NCI-H2227 (cell line): ENCODE measurements around the gene RPL38.

Experiments
- DNase-seq: peaks from one replicate; lab custom pipeline; 2025; ENCODE audit not compliant: unreplicated experiment; lab: John Stamatoyannopoulos, UW

The RPL38 gene

GRCh38 chr17:74206332-74206818 lies 2.9 kb downstream of the RPL38 start:
- no peak for DNase-seq

GRCh38 chr17:74210191-74211140 lies 7.0 kb downstream of the RPL38 start:
- DNase-seq, result peak; percentile 62

- DNase-seq, result no peak
Measured at GRCh38 chr17:74211141-74211911, 7.8 kb downstream of the RPL38 start.

- no peak for DNase-seq
Measured at GRCh38 chr17:74211912-74212208, 8.4 kb downstream of the RPL38 start.

GRCh38 chr17:74212209-74212912 lies 8.9 kb downstream of the RPL38 start:
- no peak for DNase-seq

GRCh38 chr17:74212913-74213791 lies 9.7 kb downstream of the RPL38 start, which contains the start of gene TTYH2:
TSS of gene TTYH2 (plus strand) at chr17:74213571. CDS start at chr17:74213588, 17 bp downstream.
- DNase-seq, result peak; percentile 85

- DNase-seq, result no peak
Measured at GRCh38 chr17:74213861-74214391, 10.4 kb downstream of the RPL38 start.

GRCh38 chr17:74214484-74215341 lies 11.2 kb downstream of the RPL38 start:
- DNase-seq, result no peak

- no peak for DNase-seq
Measured at GRCh38 chr17:74215342-74215727, 11.9 kb downstream of the RPL38 start.

GRCh38 chr17:74216505-74216904 lies 13.0 kb downstream of the RPL38 start:
- no peak for DNase-seq

- no peak for DNase-seq
Measured at GRCh38 chr17:74217037-74217730, 13.7 kb downstream of the RPL38 start.

GRCh38 chr17:74217888-74218287 lies 14.4 kb downstream of the RPL38 start:
- no peak for DNase-seq

GRCh38 chr17:74218436-74218835 lies 15.0 kb downstream of the RPL38 start:
- no peak for DNase-seq

- no peak for DNase-seq
Measured at GRCh38 chr17:74219576-74220133, 16.2 kb downstream of the RPL38 start.

- DNase-seq, result no peak
Measured at GRCh38 chr17:74220219-74220618, 16.7 kb downstream of the RPL38 start.

GRCh38 chr17:74220946-74221818 lies 17.7 kb downstream of the RPL38 start:
- DNase-seq, result no peak

- no peak for DNase-seq
Measured at GRCh38 chr17:74222399-74222798, 18.9 kb downstream of the RPL38 start.
